Stimulated activated CD4-positive, alpha-beta T cell treated with anti-CD3 and anti-CD28 coated beads, Interleukin-2, amount 100 ng/mL, for 24 hours (primary cell): Measurements from ENCODE around the gene UBE3C.
"Not testable (repeated sequence)": the region's sequence is repeated elsewhere in the genome, so short reads cannot be mapped to it uniquely, and the experiment has no call there.

Experiments used
- DNase-seq, 2 donors: peaks; one replicate each; pipeline ENCODE4 v3.0.0-alpha.2; 2020

The UBE3C gene

DNA sequence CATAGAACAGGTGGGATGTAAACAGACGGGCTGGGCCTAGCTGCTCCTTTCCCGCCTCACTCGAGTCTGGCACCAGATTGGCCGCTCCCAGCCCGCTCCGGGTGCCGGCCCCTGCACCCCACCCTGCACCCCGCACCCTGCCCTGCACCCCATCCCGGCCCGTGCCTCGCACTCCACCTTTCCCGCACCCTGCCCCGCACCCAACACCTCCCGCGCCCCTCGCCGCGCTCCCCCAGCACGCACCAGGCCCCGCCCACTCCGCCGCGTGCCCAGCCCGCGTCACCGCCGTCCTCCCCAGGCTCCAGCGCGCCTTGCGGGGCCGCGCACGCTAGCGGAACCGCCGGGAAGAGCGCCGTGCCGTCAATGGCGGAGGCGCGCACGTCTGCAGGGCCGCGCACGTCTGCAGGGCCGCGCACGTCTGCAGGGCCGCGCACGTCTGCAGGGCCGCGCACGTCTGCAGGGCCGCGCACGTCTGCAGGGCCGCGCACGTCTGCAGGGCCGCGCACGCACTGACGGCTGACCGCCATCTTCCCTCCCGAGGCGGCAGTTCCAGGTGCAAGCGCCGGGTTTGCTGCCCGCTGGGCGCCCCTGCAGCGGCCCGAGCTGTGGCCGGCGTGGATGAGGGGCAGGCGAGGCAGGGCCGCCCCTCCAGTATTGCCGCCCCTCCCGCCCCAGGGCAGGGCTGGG, at the start of gene UBE3C:
TSS of gene UBE3C (plus strand) at position 503 of the 687 bp plus-strand sequence. CDS start 347 bp downstream, outside the sequence.
- peak; percentile 91 to 93 for DNase-seq

GRCh38 chr7:157089100-157089610, 49.6 kb upstream of the UBE3C start:
- no peak for DNase-seq

DNA sequence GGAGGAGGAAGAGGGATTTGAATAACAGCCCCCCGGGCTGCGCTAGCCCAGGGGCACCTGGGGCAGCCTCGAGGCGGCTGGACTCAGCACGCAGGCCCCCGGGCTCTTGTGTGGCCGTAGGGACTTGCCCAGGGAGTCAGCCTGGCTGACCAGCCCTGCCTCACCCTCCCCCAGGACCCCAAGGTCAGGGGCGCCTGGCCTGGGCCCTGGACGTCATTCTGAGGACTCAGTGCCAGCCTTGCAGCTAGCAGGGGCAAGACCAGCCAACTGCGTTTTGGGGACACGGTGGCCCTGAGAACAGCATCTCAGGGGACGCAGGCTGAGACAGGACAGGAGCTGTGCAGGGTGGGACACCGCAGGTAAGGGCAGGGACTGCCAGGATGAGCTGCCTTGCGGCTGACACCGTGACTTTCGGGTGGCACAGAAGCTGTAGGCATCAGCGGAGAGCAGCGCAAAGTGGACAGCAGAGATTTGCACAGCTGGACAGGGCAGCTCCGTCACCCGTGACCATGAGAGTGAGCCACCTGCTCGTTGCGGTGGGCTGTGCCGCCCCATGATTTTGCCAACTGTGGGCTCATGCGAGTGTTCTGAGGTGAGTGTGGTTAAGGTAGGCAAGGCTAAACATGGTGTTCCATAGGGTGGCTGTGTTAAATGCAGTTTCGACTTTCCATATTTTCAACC, 48.1 kb upstream of the UBE3C start:
- no peak for DNase-seq

GRCh38 chr7:157096286-157097055, 42.3 kb upstream of the UBE3C start:
- DNase-seq: no peak

- DNase-seq: no peak
Observed at GRCh38 chr7:157097056-157097329, 41.7 kb upstream of the UBE3C start.

DNA sequence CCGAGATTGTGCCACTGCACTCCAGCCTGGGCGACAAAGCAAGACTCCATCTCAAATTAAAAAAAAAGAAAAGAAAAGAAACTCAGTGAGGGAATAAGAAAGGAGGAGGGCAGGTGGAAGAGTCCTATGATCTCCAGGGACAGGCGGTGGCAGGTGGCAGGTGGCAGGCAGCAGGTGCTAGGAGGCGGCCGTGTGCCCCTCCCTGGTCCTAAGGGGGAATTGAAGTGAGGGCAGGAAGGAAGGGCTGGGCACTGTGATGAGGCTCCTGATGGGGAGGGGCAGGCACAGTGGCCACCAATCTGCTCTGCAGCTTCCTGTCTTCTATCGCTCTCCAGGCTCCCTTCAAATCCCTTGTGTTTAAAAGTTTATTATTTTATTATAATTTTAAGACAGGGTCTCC, 41.2 kb upstream of the UBE3C start:
- DNase-seq: no peak

DNA sequence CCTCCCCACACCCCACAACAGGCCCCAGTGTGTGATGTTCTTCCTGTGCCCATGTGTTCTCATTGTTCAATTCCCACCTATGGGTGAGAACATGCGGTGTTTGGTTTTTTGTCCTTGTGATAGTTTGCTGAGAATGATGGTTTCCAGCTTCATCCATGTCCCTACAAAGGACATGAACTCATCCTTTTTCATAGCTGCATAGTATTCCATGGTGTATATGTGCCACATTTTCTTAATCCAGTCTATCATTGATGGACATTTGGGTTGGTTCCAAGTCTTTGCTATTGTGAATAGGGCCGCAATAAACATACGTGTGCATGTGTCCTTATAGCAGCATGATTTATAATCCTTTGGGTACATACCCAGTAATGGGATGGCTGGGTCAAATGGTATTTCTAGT, 38.7 kb upstream of the UBE3C start:
- not testable (repeated sequence) for DNase-seq

GRCh38 chr7:157103641-157104040, 35.1 kb upstream of the UBE3C start:
- not testable (repeated sequence) for DNase-seq

DNA sequence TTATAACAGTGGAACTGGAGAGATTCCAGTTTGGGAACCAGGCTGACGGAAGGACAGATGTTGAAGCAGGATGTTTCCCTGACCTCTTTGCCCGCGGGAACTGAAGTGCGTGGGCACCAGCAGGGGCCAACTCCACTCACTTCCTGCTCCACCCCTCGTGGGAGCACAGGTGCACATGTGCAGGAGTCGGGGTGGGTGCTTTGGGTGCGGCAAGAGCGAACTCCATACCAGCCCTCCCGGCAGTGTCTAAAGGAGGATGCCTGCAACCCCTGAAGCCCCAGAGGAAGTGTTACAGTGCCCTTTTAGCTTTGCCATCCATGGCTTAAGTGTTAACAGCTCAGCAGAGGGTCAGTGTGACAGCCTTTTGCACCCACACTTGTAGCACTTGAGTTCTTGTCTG, 27.4 kb upstream of the UBE3C start:
- no peak for DNase-seq

GRCh38 chr7:157112706-157113105, 26.0 kb upstream of the UBE3C start:
- DNase-seq: no peak

- no peak for DNase-seq
Observed at GRCh38 chr7:157113607-157114006, 25.1 kb upstream of the UBE3C start.

GRCh38 chr7:157116762-157117161, 22.0 kb upstream of the UBE3C start:
- no peak for DNase-seq

- no peak for DNase-seq
Observed at GRCh38 chr7:157117796-157118195, 20.9 kb upstream of the UBE3C start.

GRCh38 chr7:157120181-157120580, 18.5 kb upstream of the UBE3C start:
- DNase-seq: no peak

GRCh38 chr7:157121184-157121715, 17.5 kb upstream of the UBE3C start:
- DNase-seq: no peak

DNA sequence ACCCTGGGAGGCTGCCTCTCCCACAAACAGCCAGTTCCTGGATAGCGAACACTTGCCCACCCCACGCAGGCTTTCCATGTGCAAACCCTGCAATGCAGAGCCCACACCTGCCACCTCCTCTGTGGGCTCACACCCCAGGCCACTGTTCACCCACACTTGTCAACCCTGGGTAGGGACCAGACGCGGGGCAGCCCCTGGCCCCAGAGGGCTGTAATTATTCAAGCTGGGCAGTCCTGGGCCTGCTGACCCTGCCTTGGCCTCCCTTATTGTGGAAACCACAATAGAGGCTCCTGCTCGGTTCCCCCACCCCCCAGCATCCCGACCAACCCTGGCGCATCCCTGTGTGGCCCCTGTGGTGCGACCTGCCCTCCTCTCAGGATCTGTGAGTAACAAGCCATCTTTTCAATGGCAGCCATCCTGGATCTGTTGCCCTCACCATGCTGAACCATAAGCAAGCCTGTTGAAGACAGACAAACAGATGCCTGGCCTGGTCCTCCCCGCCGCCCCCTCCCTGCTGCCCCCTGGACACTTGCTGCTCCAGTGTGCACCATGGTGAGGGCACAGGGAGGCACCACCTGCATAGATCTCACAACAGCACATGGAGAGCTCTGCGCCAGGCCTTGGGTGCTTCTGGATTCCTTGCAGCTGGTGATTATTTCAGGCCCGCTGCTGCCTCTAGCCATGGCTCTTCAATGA, 15.8 kb upstream of the UBE3C start:
- DNase-seq: no peak

GRCh38 chr7:157124690-157125089, 14.0 kb upstream of the UBE3C start:
- DNase-seq: no peak

DNA sequence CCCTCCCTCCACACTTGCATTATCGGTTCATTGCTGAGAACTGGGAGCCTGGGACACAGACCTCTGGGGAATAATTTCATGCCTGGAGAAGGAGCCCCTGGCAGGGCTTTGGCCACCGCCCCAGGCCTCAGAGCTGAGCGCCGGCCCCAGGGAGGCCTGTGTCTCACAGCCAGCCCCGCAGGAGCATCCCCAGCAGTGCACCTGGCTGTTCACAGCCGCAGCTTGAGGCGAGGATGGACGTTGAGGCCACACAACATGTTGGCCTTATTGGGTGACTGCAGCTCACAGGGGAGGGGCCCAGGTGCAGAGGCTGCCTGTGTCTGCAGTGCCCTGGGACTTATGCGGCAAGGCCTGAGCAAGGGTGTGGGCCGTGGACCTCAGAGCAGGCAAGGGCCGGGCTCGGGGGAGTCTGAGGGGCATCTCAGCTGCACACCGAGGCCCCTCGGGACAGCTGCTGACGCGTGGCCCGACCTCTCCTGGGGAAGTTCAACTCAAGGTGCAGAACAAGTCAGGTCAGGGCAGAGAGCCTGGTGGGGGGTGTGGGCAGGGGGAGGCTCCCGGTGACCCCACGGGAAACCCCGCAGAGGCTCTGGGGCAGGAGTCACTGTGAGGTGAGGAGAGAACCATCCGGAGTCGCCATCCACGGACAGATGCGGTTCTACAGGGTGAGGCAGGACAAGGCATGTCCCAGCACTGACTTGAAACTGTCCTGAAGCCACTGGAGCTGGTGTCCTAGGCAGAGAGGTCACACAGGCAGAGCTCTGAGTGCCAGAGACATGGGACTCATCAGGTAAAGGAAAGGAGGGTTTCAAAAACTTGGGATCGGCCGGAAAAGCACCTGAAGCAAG, 13.1 kb upstream of the UBE3C start:
- no peak for DNase-seq

GRCh38 chr7:157126921-157127320, 11.8 kb upstream of the UBE3C start:
- DNase-seq: no peak

DNA sequence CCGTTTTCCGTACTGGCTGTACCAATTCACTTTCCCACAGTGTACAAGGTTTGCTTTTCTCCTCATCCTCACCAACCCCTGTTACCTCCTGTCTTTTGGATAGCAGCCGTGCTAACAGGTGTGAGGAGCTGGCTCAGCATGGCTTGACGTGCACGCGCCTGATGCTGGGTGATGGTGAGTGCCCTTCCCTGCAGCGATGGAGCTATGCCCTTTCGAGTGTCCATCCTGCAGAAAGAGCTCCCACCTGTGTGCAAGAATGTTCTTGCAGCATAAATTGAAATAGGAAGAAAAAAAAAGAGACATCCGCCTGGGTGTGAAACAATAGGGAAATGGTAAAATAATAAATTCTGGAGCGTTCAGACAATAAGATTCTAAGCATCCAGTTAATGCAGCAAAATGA, 9.5 kb upstream of the UBE3C start:
- DNase-seq: no peak

DNA sequence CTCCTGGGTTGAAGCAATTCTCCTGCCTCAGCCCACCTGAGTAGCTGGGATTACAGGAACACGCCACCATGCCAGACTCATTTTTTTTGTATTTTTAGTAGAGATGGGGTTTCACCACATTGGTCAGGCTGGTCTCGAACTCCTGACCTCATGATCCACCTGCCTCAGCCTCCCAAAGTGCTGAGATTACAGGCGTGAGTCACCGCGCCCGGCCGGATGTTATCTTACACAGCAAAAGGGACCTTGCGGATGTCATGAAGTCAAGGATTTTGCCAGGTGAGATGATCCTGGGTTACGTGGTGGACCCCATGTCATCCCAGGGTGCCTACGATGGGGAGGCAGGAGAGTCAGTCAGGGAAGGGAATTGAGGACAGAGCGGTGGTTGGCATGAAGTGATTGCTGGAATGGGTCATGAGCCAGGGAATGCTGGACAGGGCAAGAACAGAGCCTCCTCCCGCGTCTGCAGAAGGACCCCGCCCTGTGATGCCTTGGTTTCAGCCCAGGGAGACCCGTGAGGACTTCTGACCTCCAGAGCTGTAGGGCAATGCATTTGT, 8.7 kb upstream of the UBE3C start:
- DNase-seq: no peak

DNA sequence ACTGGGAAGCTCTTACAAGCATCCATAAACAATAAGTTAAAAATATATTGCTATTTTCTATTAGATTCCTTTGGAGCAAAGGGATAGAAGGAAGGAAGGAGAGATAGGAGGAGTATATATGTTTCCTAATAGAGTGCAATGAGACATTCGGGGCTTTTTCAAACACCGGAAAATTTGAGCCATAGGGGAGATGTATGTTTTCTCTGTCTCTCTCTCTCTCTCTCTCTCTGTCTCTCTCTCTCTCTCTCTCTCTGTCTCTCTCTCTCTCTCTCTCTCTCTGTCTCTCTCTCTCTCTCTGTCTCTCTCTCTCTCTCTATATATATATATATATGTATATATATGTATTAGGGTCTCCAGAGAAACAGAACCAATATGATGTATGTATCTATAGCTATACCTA, 7.9 kb upstream of the UBE3C start:
- not testable (repeated sequence) for DNase-seq
